CD4-positive, CD25-positive, alpha-beta regulatory T cell (primary cell): ENCODE data around the gene TGFB2. TPM values are rescaled to one million over a fixed set of nuclear protein-coding genes. Genes with fewer than 3 reads are reported as not detected.

Experiments
- ATAC-seq, 2 donors: fragments of 150-1000 bp; cut with Tn5 transposase; one replicate each; pipeline ENCODE4 v1.10.0; 2021; ENCODE audit warnings: low read depth in 2 of 2, moderate number of reproducible peaks in 2 of 2, moderate library complexity in 1 of 2
- DNase-seq, 3 donors: peaks; one replicate each; pipeline versions ENCODE4 v3.0.0 to v3.0.0-alpha.2; 2012 to 2022; ENCODE audit warnings: mixed read lengths in 1 of 3
- H3K27ac ChIP-seq: one replicate; pipeline ENCODE4 v1.7.0; 2013; ENCODE audit warnings: mild to moderate bottlenecking, low read length; ENCODE audit not compliant: insufficient read depth, poor library complexity, severe bottlenecking
- H3K27me3 ChIP-seq: one replicate; pipeline ENCODE4 v1.7.0; 2013; ENCODE audit warnings: low read length; ENCODE audit not compliant: control insufficient read depth, insufficient read depth
- H3K36me3 ChIP-seq: one replicate; pipeline ENCODE4 v1.7.0; 2013; ENCODE audit warnings: mild to moderate bottlenecking, low read length, moderate library complexity; ENCODE audit not compliant: control insufficient read depth, insufficient read depth
- H3K4me1 ChIP-seq: 2 replicates; pipeline ENCODE4 v1.7.0; 2013; ENCODE audit warnings: mild to moderate bottlenecking, low read length; ENCODE audit not compliant: insufficient read depth, control insufficient read depth, poor library complexity, severe bottlenecking
- H3K4me3 ChIP-seq: one replicate; pipeline ENCODE4 v1.7.0; 2013; ENCODE audit warnings: low read depth, mild to moderate bottlenecking, low read length, moderate library complexity
- H3K9me3 ChIP-seq, 2 experiments: 1 replicate in 1 of 2; 2 replicates in 1 of 2; pipeline ENCODE4 v1.7.0; 2013; ENCODE audit warnings: low read length in 2 of 2, mild to moderate bottlenecking in 1 of 2, moderate library complexity in 1 of 2; ENCODE audit not compliant: control insufficient read depth in 2 of 2
- H3K27ac Mint-ChIP-seq, 3 donors: one replicate each; pipeline ENCODE4 v1.8.0; 2020 to 2022; ENCODE audit warnings: mild to moderate bottlenecking in 3 of 3, mixed read lengths in 3 of 3, moderate library complexity in 2 of 3
- H3K27me3 Mint-ChIP-seq: one replicate; pipeline ENCODE4 v1.8.0; 2022; ENCODE audit warnings: mild to moderate bottlenecking, mixed read lengths
- H3K36me3 Mint-ChIP-seq: one replicate; pipeline ENCODE4 v1.8.0; 2020; ENCODE audit warnings: mixed read lengths
- H3K4me1 Mint-ChIP-seq, 4 donors: one replicate each; pipeline ENCODE4 v1.8.0; 2020 to 2022; ENCODE audit warnings: mixed read lengths in 4 of 4, mild to moderate bottlenecking in 1 of 4
- H3K4me3 Mint-ChIP-seq, 4 donors: one replicate each; pipeline ENCODE4 v1.8.0; 2020 to 2022; ENCODE audit warnings: mild to moderate bottlenecking in 4 of 4, mixed read lengths in 4 of 4, moderate library complexity in 3 of 4
- H3K9me3 Mint-ChIP-seq, 7 donors: one replicate each; pipeline ENCODE4 v1.8.0; 2020 to 2022; ENCODE audit warnings: mixed read lengths in 7 of 7, mild to moderate bottlenecking in 3 of 7, moderate library complexity in 2 of 7
- polyA plus RNA-seq, 4 donors: library from polyadenylated mRNA; unstranded; fragments of 300-500 nt; fragmentation: Illumina TruSeq; gene quantifications; one replicate each; pipeline ENCODE4 v1.2.3, GENCODE V29; 2021
- total RNA-seq: library from RNA; stranded (reverse); gene quantifications from one replicate; pipeline ENCODE4 v1.2.3, GENCODE V29; 2022

The TGFB2 gene
- total and polyA plus RNA-seq, 5 donors from 2014 or later: not detected

DNA sequence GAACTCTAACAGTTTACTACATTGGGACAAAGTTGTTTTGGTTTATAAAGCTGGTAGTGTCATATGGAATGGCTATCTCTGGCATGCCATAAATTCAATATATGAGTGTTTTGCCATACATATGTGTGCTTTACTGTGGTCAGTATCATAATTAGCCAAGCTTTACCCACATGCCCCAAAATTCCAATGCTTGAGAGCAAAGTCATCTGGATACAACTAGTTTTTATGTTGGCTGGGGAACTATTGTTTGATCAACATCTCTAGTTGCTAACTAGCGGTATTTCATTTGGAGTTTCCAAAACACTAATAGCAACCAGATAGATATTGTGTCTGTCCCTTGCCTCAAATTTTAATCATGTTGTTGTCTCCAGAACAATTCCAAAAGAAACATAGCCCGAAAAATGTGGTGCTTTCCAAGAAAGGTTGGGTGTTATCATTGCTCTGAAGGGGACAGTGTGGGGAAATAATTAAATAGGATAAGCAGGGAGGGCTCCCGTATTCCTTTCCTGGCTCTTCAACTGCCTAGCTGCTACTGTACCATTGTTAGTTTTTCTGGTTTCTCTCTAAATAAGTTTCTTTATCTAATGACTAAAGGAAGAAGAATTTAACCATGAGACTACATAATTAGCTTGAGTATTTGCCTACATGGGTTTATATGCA lies 136.1 kb downstream of the TGFB2 start:
- Mint-ChIP-seq H3K9me3 (peaks cover 0 to 7% (median 0%) of the 10 kb centered on the region in 7 donors), H3K27ac (no peak overlapping the region), H3K27me3 (peaks cover 4% of the 10 kb centered on the region), H3K36me3 (no peaks in the 10 kb centered on the region), H3K4me3 (no peak overlapping the region), H3K4me1 (peaks cover 0 to 2% (median 0%) of the 10 kb centered on the region in 4 donors)
- Histone ChIP-seq H3K36me3 (no peaks in the 10 kb centered on the region), H3K4me1 (no peaks in the 10 kb centered on the region), H3K4me3 (no peak overlapping the region), H3K27me3 (no peaks in the 10 kb centered on the region), H3K27ac (no peak overlapping the region), H3K9me3 (no peaks in the 10 kb centered on the region)
- no peak for DNase-seq
- no peak for ATAC-seq

DNA sequence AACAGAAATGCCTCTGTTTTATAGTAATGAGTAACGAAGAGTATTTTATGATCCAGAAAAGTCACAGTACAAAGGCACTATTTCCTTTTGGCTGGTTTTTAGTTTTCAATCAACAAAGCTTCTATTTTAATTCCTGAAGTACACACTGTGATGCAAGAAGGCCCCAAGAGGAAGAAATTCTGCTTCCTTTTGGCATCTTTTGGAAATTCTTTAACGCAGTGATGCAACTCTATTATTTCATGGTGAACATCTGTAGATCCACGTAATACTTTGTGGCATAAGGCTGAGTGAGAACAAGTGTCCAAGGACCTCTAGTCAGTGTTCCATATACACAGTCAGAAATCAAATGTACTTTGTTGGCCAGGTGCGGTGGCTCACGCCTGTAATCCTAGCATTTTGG lies 137.5 kb downstream of the TGFB2 start:
- H3K27me3 Mint-ChIP-seq: peaks cover 4% of the 10 kb centered on the region
- H3K4me1 ChIP-seq: no peaks in the 10 kb centered on the region
- H3K36me3 ChIP-seq: no peaks in the 10 kb centered on the region
- H3K4me3 Mint-ChIP-seq: no peak overlapping the region
- peaks cover 0 to 7% (median 0%) of the 10 kb centered on the region in 7 donors for H3K9me3 Mint-ChIP-seq
- H3K27ac ChIP-seq: no peak overlapping the region
- DNase-seq (no peak), ATAC-seq (no peak)
- no peak overlapping the region for H3K4me3 ChIP-seq
- H3K27ac Mint-ChIP-seq: no peak overlapping the region
- H3K36me3 Mint-ChIP-seq: no peaks in the 10 kb centered on the region
- peaks cover 0 to 2% (median 0%) of the 10 kb centered on the region in 4 donors for H3K4me1 Mint-ChIP-seq
- no peaks in the 10 kb centered on the region for H3K9me3 ChIP-seq
- no peaks in the 10 kb centered on the region for H3K27me3 ChIP-seq

DNA sequence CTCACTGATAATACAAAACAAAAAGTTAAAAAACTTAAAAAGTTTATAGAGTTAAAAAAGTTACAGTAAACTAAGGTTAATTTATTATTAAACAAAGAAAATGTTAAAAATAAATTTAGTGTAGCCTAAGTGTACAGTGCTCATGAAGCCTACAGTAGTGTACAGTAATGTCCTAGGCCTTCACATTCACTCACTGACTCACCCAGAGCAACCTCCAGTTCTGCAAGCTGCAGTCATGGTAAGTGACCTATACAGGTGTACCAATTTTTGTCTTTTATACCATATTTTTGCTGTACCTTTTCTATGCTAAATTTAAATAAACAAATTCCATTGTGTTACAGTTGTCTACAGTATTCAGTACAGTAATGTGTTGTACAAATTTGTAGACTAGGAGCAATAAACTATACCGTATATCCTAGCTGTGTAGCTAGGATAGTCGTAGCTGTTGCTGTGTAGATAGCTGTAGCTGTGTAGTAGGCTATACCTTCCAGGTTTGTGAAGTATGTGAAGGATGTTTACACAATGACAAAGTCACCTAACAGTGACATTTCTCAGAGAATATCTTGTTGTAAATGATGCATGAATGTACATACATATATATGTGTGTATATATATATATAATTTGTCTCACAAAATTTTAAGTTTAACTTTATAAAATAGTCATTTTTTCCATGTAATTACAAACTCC lies 140.2 kb downstream of the TGFB2 start:
- H3K27me3 Mint-ChIP-seq: no peaks in the 10 kb centered on the region
- no peak for ATAC-seq
- no peaks in the 10 kb centered on the region for H3K4me1 Mint-ChIP-seq
- DNase-seq: no peak
- H3K4me3 Mint-ChIP-seq: no peak overlapping the region
- no peaks in the 10 kb centered on the region for H3K36me3 Mint-ChIP-seq
- H3K27ac Mint-ChIP-seq: no peak overlapping the region
- peaks cover 0 to 4% (median 0%) of the 10 kb centered on the region in 7 donors for H3K9me3 Mint-ChIP-seq
- H3K27me3 ChIP-seq: no peaks in the 10 kb centered on the region
- no peaks in the 10 kb centered on the region for H3K9me3 ChIP-seq
- no peaks in the 10 kb centered on the region for H3K36me3 ChIP-seq
- no peaks in the 10 kb centered on the region for H3K4me1 ChIP-seq
- H3K4me3 ChIP-seq: no peak overlapping the region
- H3K27ac ChIP-seq: no peak overlapping the region

DNA sequence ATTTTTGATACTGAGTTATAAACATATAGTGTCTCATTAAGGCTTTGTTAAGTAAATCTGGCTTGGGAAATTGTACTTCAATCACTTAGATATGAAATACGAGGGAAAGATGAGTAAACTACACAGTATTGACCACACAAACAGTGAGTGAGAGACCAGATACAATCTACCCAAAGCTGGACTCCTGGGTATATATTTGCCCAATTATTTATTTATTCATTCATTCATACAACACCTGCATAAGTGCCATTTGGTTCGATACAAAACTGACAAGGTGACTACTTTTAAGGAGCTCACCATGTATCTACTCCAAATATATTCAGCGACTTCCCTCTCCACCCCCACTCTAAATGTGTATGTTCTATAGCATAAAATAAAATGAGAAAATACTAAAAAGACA lies 143.4 kb downstream of the TGFB2 start:
- Mint-ChIP-seq H3K4me1 (no peaks in the 10 kb centered on the region), H3K4me3 (no peak overlapping the region), H3K27me3 (no peaks in the 10 kb centered on the region), H3K9me3 (peaks cover 0 to 2% (median 0%) of the 10 kb centered on the region in 7 donors), H3K27ac (no peak overlapping the region), H3K36me3 (no peaks in the 10 kb centered on the region)
- no peaks in the 10 kb centered on the region for H3K27me3 ChIP-seq
- no peak overlapping the region for H3K27ac ChIP-seq
- no peak for ATAC-seq
- no peaks in the 10 kb centered on the region for H3K4me1 ChIP-seq
- no peaks in the 10 kb centered on the region for H3K36me3 ChIP-seq
- DNase-seq: no peak
- H3K9me3 ChIP-seq: no peaks in the 10 kb centered on the region
- no peak overlapping the region for H3K4me3 ChIP-seq

DNA sequence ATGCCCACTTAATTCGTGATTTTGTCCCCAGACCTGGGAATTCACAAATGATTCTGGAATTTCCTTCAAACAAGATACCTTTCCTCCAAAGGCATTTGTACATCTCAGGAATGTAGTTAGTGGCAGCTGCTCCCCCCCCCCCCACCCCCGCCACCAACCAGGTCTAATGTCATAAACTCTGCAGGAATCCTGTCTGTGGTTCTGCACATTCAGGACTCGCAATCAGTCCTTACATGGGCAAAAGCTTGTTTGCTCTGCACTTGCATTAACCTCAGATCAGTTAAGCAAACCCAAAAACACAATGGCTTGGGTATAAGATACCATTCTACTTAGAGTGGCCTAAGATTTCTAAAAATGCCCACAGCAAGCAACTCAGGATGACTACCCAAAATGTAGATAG lies 143.8 kb downstream of the TGFB2 start:
- Histone ChIP-seq H3K36me3 (no peaks in the 10 kb centered on the region), H3K4me3 (no peak overlapping the region), H3K27ac (no peak overlapping the region), H3K9me3 (no peaks in the 10 kb centered on the region), H3K4me1 (no peaks in the 10 kb centered on the region), H3K27me3 (no peaks in the 10 kb centered on the region)
- Mint-ChIP-seq H3K9me3 (peaks cover 0 to 1% (median 0%) of the 10 kb centered on the region in 7 donors), H3K36me3 (no peaks in the 10 kb centered on the region), H3K4me1 (no peaks in the 10 kb centered on the region), H3K27ac (no peak overlapping the region), H3K4me3 (no peak overlapping the region), H3K27me3 (no peaks in the 10 kb centered on the region)
- DNase-seq (no peak), ATAC-seq (no peak)

DNA sequence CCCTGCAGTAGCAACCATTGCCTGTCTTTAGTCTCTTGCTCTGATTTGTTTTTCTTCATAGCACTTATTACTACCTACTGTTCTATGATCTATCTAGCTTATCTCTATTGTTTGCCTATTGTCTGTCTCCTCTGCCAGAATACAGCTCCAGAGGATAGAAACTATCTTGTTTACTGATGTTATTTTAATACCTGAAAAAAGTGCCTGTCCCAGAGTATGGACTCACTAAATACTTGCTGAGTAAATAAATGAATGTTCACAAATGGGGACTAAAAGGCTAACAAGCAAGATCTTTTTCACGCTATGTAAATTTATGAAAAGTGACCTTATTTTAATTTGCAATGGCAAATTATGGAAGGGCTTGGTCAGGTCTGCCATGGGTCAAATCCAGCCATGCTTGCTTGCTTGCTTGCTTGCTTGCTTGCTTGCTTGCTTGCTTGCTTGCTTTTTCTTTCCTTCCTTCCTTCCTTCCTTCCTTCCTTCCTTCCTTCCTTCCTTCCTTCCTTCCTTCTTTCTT lies 145.3 kb downstream of the TGFB2 start:
- H3K36me3 Mint-ChIP-seq: no peaks in the 10 kb centered on the region
- no peak overlapping the region for H3K4me3 ChIP-seq
- H3K9me3 ChIP-seq: no peaks in the 10 kb centered on the region
- H3K9me3 Mint-ChIP-seq: peaks cover 0 to 1% (median 0%) of the 10 kb centered on the region in 7 donors
- H3K36me3 ChIP-seq: no peaks in the 10 kb centered on the region
- H3K4me1 ChIP-seq: no peaks in the 10 kb centered on the region
- DNase-seq (no peak), ATAC-seq (no peak)
- H3K27ac Mint-ChIP-seq: no peak overlapping the region
- no peaks in the 10 kb centered on the region for H3K27me3 Mint-ChIP-seq
- no peak overlapping the region for H3K27ac ChIP-seq
- H3K4me3 Mint-ChIP-seq: no peak overlapping the region
- H3K27me3 ChIP-seq: no peaks in the 10 kb centered on the region
- no peaks in the 10 kb centered on the region for H3K4me1 Mint-ChIP-seq

DNA sequence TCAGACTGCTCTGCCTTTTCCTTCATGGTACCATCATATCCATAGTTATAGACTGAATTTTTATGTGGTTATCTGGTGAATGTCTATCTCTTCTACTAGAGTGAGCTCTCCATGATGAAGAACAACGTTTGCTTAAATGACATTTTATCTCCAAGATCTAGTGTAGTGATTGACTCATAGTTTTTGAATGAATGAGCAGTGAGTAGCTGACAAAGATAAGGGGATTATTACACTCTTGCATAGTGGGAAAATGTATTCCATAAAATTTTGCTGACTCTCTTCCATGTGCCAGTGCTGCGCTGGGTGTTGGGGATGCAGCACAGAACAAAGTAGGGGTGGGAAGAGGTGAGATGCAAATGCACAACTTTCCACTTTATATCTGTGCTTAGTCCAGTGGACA lies 147.7 kb downstream of the TGFB2 start:
- no peak for ATAC-seq
- H3K4me3 Mint-ChIP-seq: no peak overlapping the region
- H3K4me3 ChIP-seq: no peak overlapping the region
- no peak for DNase-seq
- H3K27me3 Mint-ChIP-seq: no peaks in the 10 kb centered on the region
- H3K9me3 ChIP-seq: no peaks in the 10 kb centered on the region
- H3K36me3 Mint-ChIP-seq: no peaks in the 10 kb centered on the region
- H3K27ac Mint-ChIP-seq: no peak overlapping the region
- H3K4me1 Mint-ChIP-seq: no peaks in the 10 kb centered on the region
- no peaks in the 10 kb centered on the region for H3K27me3 ChIP-seq
- H3K4me1 ChIP-seq: no peaks in the 10 kb centered on the region
- peaks cover 0 to 1% (median 0%) of the 10 kb centered on the region in 7 donors for H3K9me3 Mint-ChIP-seq
- no peaks in the 10 kb centered on the region for H3K36me3 ChIP-seq
- H3K27ac ChIP-seq: no peak overlapping the region

DNA sequence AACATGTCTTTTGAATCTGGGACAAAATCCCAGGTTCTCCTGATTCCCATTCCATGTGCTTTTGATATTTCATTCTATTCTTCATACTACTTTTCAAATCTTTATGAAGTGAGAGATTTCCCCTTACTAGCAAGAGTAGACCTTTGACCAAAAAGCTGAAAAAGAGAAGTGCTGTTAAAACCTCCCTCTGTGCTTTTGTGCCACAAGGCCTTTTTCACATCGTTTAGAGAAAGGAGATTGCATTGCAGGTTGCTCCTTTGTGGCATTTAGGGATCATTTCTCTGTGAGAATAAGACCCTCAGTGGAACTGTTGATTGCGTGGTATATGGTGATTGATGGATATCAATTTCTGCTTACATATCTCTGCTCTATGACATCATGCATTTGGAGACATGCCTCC lies 148.8 kb downstream of the TGFB2 start:
- peaks cover 0 to 1% (median 0%) of the 10 kb centered on the region in 7 donors for H3K9me3 Mint-ChIP-seq
- Histone ChIP-seq H3K36me3 (no peaks in the 10 kb centered on the region), H3K4me1 (no peaks in the 10 kb centered on the region), H3K4me3 (no peak overlapping the region), H3K9me3 (no peaks in the 10 kb centered on the region), H3K27ac (no peak overlapping the region), H3K27me3 (no peaks in the 10 kb centered on the region)
- no peaks in the 10 kb centered on the region for H3K36me3 Mint-ChIP-seq
- DNase-seq (no peak), ATAC-seq (no peak)
- no peaks in the 10 kb centered on the region for H3K27me3 Mint-ChIP-seq
- no peak overlapping the region for H3K4me3 Mint-ChIP-seq
- H3K27ac Mint-ChIP-seq: no peak overlapping the region
- peaks cover 0 to 2% (median 0%) of the 10 kb centered on the region in 4 donors for H3K4me1 Mint-ChIP-seq
